ENCODE results near the gene EGR1. TPM values are rescaled to one million over a fixed set of nuclear protein-coding genes. Genes with fewer than 3 reads are reported as not detected.

EGR1 gene
- 48.0 and 66.9 TPM in 2 replicates for total RNA-seq

GRCh38 chr5:138465261-138466124, at the start of gene EGR1:
TSS of gene EGR1 (plus strand) at chr5:138465479. CDS start at chr5:138465762, 283 bp downstream.

GRCh38 chr5:138438724-138439476, 26.4 kb upstream of the EGR1 start, which contains the start of gene REEP2:
TSS of gene REEP2 (plus strand) at chr5:138439057. CDS start at chr5:138439209, 152 bp downstream.

Other genes starting within 250 kb of the EGR1 start
- not detected in 2 replicates for gene GFRA3, start 190.9 kb upstream of the EGR1 start, total RNA-seq
- gene CDC25C, start 133.7 kb upstream of the EGR1 start, total RNA-seq = 8.5 and 11.1 TPM in 2 replicates
- gene FAM53C, start 127.2 kb upstream of the EGR1 start, total RNA-seq = 25.9 and 41.4 TPM in 2 replicates
- 31.3 and 44.5 TPM in 2 replicates for gene KDM3B, start 112.8 kb upstream of the EGR1 start, total RNA-seq
- gene REEP2, start 26.4 kb upstream of the EGR1 start, total RNA-seq = 11.3 and 28.3 TPM in 2 replicates
- gene ETF1, start 77.8 kb downstream of the EGR1 start, total RNA-seq = 64.4 and 83.9 TPM in 2 replicates
- gene HSPA9, start 109.9 kb downstream of the EGR1 start, total RNA-seq = 161 and 295 TPM in 2 replicates

Data from epithelial cell of alveolus of lung (primary cell).